ENCODE results near the gene KNCN.
A peak's percentile ranks its signal among the peaks of the same experiment; 100 is the strongest.

KNCN gene

DNA sequence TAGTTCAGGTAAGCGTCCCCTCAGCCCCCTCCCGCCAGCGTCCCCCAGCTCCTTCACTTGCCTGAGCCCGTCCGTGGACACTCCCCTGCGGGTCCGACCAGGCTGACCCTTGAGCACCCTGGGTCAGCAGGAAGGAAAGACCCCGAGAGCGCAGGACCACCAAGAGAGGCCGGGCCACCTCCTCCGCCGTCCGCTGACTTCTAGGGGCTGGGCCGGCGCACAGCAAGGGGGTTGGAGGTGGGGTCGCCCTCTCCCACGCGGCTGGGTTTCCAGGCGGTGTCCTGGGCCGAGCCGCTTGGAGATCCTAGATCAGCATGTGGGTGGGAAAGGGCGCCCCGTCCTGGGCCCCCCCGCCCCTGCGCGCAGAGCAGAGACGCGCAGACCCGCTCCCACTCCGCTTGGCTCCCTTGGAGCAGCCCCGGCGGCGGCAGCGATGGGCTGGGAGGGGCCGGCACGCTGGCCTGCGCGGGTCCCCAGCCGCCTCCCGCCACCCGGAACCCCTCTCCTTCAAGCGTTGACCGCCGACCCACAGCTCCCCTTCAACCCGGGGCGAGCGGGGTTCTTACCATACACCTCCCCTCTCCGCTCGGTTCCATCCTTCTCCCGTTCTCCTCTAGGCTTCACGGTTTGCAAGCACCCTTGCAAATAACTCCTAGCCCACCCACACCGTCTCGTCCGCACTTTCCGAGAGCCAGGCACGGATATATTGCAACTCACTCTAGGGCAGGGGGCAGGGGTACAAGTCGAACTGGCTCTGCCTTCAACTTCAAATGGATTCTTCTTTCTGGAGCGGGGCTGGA, 7.5 kb downstream of the KNCN start:
- DNase-seq (ENCODE audit: low read depth) = no peak

DNA sequence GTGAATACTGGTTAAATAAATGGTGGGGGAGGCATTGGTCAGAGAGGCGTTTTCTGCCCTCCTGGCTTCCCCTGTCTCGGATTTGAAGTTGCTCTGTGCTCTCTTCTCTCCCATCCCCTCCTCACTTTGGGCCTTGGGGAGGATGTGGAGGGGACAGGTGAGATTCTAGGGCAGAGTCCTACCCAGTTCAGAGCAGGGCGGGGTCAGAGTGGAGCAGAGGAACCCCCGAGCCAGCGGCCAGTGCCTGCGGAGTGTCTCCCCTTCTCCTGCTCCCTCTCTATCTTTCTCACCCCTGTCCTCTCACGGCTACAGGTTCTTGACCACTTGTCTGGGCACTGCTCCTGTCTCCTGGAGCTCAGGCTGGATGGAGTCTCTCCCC, 8.1 kb downstream of the KNCN start:
- no peak for DNase-seq (ENCODE audit: low read depth)

DNA sequence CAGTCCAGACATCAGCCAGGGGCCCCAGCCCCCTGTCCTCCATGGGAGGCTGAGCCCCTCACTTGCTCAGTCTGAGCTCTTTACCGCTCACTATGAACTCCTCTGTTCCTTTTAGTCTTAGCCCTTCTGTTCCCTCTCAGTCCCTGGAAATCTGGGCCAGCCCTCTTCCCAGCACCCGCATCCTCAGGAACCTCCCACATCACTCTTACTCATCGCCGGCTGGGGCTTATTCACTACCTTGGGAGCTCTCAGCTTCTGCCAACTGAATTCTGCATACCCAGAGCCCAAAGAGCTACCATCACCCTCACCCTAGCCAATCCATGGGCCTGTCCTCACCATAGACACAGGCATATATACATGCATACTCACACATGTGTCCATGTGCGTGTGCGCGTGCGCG, 11.5 kb downstream of the KNCN start:
- no peak for DNase-seq (ENCODE audit: low read depth)

- DNase-seq (ENCODE audit: low read depth) = no peak
Observed at GRCh38 chr1:46538147-46538546, 13.3 kb downstream of the KNCN start.

GRCh38 chr1:46537651-46538050, 13.8 kb downstream of the KNCN start:
- no peak for DNase-seq (ENCODE audit: low read depth)

DNA sequence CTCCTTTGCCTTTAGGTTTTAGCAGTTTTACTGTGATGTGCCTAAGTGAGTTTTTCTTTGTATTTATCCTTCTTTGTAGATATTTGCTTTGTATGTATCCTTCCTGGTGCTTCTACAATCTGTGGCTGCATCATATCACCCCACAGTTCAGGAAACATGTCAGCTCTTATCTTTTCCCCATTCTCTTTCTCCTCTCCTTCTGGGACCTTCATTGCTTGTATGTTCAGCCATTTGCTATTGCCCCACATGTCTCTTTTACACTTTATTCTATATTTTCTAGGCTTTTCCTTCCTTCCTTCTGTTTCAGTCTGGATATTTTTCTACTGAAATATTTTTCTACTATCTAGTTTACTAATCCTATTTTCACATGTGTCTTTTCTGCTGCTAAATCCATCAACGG, 14.9 kb downstream of the KNCN start:
- no peak for DNase-seq (ENCODE audit: low read depth)

DNA sequence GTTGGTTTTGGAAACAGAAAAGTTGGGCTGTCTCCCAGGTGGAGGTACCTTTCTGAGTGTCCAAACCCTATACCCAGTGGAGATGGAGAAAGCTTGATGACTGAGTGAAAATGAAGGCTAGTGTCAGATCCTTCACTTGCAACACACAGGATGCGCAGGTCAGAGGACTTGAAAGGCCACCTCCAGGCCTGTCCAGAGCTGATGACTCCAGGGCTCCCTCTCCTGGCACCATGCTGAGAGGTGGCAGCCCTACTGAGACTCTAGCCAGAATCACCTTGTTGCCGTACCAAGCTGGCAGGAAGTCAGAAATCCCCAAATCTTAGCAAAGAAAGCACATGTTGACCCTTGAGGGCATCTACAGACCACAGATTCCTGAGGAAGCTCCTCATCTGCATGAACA, 16.4 kb downstream of the KNCN start:
- no peak for DNase-seq (ENCODE audit: low read depth)

DNA sequence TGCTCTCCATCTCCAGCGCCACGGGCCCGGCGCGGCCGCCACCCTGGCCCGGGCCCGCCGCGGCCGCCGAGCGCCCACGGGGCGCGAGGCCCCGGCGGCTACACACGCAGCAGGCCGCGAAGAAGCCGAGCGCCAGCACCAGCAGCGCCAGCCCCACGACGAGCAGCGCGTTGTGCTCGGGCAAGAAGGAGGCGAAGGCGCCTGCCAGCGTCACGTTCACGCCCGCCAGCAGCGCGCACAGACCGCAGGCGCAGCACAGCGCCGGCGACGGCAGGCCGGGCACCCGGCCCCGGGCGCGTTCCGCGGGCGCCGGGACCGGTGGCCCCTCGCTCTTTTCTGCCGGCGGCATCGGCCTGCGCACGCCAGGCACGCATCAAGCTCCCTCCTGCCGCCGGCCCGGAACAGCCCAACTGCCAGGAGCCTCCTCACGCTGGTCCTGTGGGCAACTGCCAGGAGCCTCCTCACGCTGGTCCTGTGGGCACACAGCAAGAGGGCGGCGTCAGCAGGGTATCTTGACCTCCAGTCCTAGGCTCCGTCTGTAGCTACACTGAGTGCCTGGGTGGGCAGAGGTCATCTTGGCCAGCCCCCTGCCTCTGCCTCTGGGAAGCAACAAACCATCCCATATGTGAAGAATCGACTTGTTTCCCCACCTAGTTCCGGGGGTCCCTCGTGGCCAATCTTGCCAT, 18.1 kb downstream of the KNCN start:
- DNase-seq (ENCODE audit: low read depth) = peak; percentile 19

DNA sequence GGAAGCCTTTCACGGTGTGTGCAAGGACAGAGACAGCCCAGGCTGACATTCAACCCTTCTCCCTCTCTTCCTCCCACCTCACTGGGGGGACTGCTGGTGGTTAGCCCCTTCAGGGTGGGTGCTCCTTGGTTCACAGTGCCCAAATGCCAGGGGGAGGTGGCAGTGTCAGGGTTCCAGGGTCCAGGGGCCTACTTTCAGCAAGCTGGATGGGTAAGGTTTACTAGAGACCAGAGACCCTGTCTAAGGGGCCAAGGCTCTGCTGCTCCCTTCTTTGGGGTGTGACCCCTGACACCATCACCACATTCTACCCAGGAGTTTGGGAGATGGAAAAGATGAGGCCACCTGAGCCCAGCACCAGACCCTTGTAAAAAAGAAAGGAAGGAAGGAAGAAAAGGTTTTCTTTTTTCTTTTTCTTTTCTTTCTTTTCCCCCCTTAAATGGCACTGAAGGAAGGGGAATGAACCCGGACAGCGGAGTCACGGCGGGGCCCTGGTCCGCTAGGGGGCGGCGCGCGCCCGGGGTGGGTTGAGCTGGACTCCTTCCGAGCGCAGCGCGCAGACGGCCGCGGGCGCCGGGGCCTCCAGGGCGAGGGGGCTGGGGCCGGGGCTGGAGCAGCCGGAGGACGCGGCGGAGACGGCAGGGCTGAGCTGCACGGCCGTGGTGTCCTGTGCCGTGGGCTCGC, 18.8 kb downstream of the KNCN start:
- DNase-seq (ENCODE audit: low read depth) = peak; percentile 21

DNA sequence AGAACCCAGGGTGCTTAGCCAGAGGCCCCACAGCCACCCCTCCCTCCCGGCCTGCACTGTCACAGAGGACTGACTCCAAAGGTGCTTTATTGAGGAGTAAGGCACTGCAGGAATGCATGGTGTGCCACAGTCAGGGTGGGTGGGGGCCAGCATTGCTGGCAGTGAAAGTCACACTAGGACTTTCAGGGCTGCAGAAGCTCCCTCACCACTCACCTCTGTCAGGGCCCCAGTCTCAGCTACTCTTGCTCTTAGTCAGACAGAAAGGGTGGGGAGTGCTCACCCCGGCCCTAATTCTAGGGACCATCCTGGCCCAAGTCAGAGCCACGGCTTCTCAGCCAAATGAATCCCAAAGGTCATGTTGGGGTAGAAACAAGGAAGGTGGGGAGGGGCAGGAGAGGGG, 19.4 kb downstream of the KNCN start:
- DNase-seq (ENCODE audit: low read depth) = no peak

GRCh38 chr1:46530791-46531409, 20.5 kb downstream of the KNCN start:
- DNase-seq (ENCODE audit: low read depth) = no peak

GRCh38 chr1:46530311-46530710, 21.1 kb downstream of the KNCN start:
- no peak for DNase-seq (ENCODE audit: low read depth)

- no peak for DNase-seq (ENCODE audit: low read depth)
Observed at GRCh38 chr1:46529031-46529630, 22.3 kb downstream of the KNCN start.

GRCh38 chr1:46528297-46528955, 23.0 kb downstream of the KNCN start:
- DNase-seq (ENCODE audit: low read depth) = no peak

DNA sequence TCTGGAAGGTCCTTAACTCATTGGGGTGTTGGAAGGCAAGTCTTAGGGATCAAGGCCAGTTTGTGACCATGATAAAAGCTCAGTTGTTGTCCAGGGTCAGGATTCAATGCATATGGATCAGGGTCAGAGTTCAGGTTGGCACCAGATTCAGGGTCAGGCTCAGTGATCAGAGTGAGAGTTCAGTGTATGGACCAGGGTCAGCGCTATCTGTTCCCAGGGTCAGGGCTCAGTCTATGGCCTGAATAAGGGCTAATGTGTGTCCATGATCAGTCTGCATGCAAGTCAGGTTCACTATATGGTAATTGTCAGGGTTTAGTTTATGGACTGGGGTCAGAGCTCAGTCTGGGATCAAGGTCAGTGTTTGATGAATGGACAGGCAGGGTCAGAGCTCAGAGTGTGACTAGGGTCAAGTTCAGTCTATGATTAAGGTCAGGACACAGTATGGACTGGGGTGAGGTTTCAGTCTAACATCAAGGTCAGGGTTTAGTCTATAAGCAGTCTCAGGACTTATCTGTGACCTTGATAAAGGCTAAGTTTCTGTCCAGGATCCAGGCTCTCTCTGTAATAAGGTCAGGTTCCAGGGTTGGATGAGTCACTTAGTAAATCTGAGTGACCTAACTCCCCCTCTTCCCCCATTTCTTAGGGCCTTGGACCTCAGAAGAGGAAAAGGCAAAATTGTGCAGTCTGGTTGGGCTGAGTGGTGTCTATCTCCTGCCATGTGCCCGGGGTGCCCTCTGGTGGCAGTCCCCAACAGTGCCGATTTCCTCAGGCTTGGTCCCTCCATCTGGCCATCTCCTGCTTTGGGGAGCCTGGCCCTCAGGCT, 23.8 kb downstream of the KNCN start:
- DNase-seq (ENCODE audit: low read depth) = peak; percentile 32

GRCh38 chr1:46526691-46527291, 24.7 kb downstream of the KNCN start:
- DNase-seq (ENCODE audit: low read depth) = no peak

DNA sequence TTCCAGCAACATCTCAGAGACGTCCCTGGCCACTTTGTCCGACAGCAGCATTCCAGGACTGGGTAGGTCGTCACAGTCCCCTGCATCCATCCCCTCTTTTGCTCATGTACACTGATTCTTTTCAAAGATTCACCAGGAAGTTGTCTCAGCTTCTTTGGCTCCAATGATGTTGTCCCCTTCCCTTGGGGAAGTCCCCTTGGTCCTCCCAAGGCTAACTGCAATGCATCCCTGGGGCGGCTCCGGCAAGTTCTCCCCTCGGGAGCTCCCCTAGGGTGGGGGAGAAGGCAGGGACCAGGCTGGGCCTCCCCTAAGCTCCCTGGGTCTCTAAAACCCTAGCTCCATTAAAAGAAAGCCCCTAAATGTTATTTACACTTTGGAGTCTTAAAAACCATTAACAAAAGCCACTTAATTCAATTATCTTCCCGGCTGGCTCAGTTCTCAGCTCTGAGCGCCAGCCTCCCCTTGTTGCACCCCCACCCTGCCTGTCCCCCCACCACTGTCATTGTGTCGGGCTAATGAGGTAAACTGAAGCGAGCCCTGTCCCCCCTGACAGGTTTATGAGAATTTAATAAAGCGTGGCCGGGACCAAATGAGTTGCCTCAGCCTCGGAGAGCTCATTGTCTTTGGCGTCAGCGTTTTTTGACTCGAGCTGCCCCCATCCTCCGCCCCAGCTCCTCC, 25.3 kb downstream of the KNCN start:
- no peak for DNase-seq (ENCODE audit: low read depth)

- DNase-seq (ENCODE audit: low read depth) = no peak
Observed at GRCh38 chr1:46525253-46525983, 26.0 kb downstream of the KNCN start.

- DNase-seq (ENCODE audit: low read depth) = no peak
Observed at GRCh38 chr1:46524843-46525242, 26.6 kb downstream of the KNCN start.
